Measurements from ENCODE around the gene PLEKHN1. TPM values are rescaled to one million over a fixed set of nuclear protein-coding genes. Genes with fewer than 3 reads are reported as not detected.

PLEKHN1 gene
- total RNA-seq, 1 donor from 2014 or later = 0.46 TPM

DNA sequence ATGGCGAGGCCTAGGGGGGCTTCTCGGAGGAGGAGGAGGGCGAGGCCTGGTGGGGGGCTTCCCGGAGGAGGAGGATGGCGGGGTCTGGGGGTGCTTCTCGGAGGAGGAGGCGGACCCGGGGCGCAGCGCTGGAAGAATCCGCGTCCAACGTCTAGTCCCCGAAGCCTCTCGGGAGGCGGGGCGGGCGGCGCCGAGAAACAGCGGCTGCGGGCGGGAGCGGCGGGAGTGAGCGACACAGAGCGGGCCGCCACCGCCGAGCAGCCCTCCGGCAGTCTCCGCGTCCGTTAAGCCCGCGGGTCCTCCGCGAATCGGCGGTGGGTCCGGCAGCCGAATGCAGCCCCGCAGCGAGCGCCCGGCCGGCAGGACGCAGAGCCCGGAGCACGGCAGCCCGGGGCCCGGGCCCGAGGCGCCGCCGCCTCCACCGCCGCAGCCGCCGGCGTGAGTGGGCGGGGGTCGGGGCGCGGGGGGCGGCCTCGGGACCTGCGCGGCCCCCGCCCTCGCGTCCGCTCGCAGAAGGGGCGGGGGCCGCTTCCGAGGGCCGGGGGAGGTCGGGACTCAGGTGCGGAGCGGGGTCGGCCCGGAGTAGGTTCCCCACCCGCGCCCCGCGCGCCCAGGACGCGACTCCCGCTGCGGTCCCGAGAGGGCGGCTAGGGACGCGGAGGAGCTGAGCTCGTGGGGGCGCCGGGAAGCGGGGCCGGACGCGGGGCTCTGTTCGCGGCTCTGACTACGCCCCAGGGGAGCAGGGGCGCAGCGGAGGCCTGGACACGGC lies 5.7 kb upstream of the PLEKHN1 start, which contains the start of gene KLHL17:
KLHL17 (plus strand) TSS at position 222 of the 769 bp plus-strand sequence; CDS start at position 332, 110 bp downstream.
- no peak for DNase-seq (ENCODE audit: low read depth, low spot score)

DNA sequence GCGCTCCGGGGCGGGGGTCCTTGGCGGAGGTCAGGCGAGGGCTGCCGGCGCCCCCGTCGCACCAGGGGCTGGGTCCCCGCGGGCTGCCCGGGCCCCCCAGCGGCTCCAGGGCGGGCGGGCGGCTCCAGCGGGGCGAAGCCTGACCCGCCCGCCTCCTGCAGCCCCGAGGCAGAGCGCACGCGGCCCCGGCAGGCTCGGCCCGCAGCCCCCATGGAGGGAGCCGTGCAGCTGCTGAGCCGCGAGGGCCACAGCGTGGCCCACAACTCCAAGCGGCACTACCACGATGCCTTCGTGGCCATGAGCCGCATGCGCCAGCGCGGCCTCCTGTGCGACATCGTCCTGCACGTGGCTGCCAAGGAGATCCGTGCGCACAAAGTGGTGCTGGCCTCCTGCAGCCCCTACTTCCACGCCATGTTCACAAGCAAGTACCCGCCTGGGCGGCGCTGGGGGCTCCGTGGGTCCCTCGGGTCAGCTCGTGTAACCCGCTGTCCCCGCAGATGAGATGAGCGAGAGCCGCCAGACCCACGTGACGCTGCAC lies 5.1 kb upstream of the PLEKHN1 start:
- DNase-seq (ENCODE audit: low read depth, low spot score) = no peak

DNA sequence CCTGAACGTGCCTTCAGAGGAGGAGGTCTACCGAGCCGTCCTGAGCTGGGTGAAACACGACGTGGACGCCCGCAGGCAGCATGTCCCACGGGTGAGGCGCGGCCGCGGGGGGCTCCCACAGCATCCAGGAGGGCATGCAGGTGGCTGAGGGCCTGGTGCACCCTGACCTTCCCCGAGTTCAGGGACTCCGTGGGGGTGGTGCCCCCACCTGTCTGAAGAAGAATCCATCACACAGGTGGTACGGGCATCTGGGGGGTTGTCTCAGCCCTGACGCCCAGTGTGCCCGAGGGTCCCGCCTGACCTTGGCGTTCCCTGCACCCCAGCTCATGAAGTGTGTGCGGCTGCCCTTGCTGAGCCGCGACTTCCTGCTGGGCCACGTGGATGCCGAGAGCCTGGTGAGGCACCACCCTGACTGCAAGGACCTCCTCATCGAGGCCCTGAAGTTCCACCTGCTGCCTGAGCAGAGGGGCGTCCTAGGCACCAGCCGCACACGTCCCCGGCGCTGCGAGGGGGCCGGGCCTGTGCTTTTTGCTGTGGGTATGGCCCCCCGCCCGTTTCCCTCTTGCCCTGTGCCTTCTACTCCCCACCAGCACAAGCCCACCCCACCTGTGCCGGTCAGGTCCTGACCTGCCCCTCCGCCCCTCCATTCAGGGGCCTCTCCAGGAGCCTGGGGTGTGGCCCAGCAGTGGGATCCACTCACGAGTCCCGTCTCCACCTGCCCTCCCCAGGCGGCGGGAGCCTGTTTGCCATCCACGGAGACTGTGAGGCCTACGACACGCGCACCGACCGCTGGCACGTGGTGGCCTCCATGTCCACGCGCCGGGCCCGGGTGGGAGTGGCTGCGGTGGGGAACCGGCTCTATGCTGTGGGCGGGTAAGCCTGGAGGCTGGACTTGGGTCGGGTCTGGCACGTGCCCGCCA lies 3.6 kb upstream of the PLEKHN1 start:
- no peak for DNase-seq (ENCODE audit: low read depth, low spot score)

DNA sequence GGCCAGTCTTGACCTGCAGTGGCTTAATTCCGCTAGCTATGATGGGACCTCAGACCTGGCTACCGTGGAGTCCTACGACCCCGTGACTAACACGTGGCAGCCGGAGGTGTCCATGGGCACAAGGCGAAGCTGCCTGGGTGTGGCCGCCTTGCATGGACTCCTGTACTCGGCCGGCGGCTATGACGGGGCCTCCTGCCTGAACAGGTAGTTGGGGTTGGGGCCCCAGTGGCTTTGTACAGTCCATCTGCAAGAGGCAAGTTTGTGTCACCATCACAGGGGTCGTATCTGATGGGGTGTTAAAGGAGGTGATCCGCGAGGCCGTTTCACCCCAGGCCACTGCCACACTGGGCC lies 3.0 kb upstream of the PLEKHN1 start:
- no peak for DNase-seq (ENCODE audit: low read depth, low spot score)

DNA sequence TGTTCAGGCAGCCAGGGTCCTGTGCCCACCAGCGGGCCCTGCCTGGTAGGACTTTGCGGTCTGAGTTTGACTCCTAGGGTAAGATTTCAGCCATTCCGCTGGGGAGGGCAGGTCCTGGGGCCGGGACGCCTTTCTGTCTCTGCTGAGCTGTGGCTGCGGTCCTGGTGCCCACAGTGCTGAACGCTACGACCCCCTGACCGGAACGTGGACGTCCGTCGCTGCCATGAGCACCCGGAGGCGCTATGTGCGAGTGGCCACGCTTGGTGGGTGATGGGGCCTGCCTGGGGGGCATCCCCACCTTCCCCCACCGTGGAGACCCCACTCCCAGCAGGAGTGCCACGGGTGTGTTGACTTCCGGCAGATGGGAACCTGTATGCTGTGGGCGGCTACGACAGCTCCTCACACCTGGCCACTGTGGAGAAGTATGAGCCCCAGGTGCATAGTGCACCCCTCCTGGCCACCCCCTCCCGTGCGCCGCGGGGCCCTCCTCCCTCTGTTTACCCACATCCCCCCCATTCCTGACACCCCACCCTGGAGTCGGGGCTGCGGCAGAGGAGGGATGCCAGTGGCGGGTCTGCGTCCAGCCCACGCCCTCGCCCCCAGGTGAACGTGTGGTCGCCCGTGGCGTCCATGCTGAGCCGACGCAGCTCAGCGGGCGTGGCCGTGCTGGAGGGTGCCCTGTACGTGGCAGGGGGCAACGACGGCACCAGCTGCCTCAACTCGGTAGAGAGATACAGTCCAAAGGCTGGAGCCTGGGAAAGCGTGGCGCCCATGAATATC lies 2.3 kb upstream of the PLEKHN1 start:
- DNase-seq (ENCODE audit: low read depth, low spot score) = no peak

DNA sequence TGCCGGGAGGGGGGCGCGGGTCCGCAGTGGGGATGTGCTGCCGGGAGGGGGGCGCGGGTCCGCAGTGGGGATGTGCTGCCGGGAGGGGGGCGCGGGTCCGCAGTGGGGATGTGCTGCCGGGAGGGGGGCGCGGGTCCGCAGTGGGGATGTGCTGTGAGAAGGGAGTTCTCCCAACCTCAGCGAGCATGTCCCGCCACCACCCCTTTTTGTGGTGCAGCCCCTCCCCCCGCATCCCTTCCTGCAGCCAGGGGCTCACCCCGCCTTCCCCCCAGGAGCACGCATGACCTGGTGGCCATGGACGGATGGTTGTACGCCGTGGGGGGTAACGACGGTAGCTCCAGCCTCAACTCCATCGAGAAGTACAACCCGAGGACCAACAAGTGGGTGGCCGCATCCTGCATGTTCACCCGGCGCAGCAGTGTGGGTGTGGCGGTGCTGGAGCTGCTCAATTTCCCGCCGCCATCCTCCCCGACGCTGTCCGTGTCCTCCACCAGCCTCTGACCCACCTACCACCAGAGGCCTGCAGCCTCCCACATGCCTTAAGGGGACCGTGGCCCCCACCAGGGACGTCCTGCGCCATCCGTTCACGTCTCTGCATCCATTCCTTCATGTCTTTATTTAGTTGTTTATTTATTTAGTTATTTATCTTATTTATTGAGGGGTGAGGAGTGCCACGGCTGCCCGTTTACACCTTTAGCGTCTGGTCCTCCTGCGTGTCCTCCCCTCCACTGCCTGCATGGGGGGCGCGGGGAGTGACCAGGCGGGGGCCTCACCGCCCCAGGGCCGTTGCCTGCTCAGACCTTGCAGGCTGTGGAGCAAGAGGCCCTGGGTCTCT lies 1.4 kb upstream of the PLEKHN1 start:
- DNase-seq (ENCODE audit: low read depth, low spot score) = no peak

DNA sequence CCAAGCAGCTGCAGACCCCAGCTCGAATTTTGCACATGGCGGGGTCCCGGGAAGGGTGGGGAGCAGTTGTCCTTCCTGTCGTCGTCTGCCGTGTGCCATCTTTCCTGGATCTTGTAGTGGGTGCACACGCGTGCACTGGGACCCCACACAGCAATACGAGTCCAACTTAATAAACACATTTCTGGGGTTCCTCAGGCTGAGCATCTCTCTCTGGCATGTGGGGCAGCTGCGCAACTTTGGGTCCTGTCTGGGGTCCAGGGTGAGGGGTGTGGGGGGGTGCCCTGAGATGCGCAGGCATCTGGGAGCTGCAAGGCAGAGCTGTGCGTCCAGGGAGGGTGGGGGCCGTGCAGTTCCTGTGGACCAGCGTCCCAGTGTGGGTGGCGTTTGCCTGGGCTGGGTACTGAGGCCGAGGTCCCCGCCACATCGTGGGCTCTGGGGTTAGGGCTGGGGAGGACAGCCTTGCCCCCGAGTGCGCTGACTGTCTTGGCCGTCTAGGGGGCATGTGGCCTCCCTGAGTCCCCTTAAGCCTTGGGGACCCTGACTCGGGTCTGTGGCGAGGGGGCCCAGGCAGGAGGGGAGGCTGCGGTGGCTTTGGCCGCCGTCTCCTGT lies 652 bp upstream of the PLEKHN1 start:
- no peak for DNase-seq (ENCODE audit: low read depth, low spot score)

DNA sequence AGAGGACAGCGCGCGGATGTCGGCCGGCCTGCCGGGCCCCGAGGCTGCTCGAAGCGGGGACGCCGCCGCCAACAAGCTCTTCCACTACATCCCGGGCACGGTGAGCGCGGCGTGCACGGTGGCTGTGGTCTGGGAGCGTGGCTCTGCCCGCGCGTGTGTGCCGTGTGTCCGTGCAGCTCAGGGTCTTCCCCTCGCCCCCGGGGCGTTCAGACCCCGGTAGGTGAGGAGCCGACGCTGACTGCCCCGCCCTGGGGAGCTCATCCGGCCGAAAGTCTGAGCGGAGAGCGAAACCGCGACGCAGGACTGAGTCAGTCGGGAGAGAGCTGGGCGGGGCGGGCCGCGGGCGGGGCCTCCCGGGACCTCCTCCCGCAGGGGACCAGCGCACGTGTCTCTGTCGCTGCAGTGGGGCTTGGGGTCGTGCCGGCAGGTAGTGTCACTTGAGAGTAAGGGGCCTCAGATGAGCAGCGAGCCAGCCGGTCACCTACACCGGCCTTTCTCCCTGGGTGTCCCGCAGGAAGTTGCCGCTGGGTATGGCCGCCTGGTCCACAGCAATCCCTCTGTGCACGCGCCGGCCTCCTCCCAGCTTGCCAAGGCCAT lies 520 bp downstream of the PLEKHN1 start:
- DNase-seq (ENCODE audit: low read depth, low spot score) = no peak

DNA sequence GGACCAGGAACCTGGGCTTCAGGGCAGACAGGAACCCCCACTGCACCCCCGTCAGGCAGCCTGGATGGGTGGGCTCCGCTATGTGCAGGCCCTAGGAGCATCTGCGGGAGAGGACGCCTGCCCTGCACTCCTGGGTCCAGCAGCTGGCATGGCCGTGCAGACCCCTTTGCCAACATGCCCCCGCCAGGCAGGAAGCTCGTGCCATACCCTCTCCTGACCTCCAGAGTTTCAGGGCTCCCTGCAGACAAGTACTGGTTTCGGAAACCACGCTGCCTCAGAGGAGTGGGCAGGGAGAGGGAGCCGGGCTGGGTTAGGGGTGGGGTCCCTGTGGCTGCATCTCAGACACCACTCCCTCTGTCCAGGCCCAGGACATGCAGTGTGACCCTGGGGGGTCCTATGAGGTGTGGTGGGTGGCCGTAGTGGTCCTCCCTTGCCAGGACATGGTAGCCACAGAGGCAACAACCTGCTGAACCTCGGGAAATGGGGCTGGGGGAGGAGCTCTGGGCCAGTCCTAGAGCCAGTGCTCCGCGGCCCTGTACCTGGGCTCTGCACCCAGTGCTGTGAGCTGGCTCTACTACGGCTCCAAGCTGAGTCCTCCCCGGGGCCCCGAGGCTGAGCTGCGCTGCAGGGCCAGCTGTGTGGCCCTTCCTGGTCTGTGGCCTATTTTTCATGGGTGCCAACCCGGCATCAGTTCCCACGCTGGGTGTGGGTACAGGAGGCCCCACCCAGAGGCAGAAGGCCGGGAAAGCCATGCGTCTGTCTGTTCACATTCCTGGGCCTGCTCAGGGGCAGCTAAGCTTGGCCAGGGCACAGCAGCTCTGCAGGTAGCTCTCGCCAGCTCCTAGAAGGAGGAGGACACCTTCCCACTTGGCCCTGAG lies 1.4 kb downstream of the PLEKHN1 start:
- DNase-seq (ENCODE audit: low read depth, low spot score) = no peak

DNA sequence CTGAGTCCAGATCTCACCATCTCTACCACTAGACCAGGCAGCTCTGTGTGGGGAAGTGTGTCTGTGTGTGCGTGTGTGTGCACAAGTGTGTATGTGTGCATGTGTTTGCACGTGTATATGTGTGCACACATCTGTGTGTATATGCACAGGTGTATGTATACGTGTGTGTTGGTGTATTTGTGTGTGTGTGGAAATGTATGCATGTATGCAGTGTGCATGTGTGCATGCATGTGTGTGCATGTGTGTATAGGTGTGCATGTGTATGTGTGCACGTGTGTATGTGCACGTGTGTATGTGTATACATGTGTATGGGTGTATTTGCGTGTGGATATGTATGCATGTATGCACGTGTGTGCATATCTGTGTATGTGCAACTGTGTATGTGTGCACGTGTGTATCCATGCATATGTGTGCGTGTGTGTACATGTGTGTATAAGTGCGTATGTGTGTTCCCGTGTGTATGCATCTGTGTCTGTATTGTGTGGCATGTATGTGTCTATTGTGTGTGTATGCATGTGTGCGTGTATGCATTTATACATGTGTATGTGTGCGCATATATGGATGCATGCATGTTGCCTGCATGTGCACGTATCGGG lies 3.1 kb downstream of the PLEKHN1 start:
- no peak for DNase-seq (ENCODE audit: low read depth, low spot score)

DNA sequence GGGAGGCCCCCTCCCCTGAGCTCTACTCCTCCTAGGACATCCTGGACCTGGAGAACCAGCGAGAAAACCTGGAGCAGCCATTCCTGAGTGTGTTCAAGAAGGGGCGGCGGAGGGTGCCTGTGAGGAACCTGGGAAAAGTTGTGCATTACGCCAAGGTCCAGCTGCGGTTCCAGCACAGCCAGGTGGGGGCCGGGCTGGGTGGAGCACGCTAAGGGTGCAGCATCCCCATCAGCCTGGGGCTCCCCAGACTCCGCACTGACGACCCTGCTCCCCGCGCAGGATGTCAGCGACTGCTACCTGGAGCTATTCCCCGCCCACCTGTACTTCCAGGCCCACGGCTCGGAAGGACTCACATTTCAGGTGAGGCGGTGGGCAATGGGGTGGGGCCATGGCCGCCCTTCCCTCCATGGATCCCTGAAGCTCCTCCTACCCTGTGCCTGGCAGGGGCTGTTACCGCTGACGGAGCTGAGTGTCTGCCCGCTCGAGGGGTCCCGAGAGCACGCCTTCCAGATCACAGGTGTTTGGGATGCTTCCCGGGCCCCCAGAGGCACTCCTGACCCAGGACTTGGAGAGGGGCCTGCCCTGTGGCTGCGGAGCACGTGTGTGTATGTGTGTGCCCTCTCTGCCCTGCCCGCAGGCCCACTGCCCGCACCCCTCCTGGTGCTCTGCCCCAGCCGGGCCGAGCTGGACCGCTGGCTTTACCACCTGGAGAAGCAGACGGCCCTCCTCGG lies 4.1 kb downstream of the PLEKHN1 start:
- DNase-seq (ENCODE audit: low read depth, low spot score) = no peak

DNA sequence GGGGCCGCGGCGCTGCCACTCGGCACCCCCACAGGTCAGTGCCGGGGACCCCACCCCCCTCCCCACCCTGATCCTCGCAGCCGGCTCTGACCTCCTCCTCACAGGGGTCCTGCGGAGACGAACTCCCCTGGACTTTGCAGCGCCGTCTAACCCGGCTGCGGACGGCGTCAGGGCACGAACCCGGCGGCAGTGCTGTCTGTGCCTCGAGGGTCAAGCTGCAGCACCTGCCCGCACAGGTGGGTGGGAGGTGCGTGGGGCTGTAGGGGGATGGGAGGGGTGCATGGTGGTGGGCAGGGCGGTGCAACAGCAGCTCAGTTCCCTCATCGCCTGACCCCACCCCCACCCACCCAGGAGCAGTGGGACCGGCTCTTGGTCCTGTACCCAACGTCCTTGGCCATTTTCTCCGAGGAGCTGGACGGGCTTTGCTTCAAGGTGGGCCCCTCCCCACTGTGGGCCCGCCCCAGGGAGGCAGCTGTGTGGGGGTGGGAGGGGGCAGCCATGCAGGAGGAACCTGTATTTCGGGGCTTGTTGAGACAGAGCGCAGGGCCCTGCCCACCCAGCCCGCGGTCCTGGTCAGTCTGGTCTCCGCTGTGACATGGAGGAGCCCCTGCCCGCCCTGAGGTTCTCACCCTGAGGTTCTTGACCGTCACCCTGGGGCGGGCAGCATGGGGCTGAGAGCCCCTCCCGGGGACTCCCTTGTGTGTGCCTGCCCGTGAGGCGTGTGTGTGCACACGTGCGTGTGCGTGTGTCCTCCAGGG lies 4.9 kb downstream of the PLEKHN1 start:
- no peak for DNase-seq (ENCODE audit: low read depth, low spot score)

DNA sequence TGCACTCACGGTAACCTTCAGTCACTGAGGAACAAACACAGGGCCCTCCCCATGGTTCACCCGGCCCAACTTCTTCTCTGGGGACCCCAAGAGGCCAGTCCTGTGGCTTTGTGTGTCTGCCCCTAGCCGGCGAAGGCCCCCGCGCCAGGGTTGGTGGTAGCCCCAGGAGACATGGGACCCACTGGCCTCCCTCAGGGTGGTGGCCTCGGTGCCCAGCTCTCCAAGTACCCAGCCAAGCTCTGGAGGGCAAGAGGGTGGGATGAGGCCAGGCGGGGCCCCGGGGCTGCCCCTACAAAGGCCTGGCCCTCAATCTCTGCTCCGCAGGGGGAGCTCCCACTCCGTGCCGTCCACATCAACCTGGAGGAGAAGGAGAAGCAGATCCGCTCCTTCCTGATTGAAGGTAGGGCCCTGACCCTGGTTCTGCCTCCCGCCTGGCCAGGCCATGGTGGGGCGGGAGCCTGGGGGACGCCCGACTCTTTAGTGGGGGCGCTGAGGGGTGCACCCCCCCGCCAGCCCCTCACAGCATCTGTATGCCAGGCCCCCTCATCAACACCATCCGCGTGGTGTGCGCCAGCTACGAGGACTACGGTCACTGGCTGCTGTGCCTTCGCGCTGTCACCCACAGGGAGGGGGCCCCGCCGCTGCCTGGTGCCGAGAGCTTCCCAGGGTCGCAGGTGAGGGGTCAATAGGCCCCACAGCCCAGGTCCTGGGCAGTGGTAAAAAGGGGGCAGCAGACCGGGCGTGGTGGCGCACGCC lies 5.6 kb downstream of the PLEKHN1 start:
- no peak for DNase-seq (ENCODE audit: low read depth, low spot score)

DNA sequence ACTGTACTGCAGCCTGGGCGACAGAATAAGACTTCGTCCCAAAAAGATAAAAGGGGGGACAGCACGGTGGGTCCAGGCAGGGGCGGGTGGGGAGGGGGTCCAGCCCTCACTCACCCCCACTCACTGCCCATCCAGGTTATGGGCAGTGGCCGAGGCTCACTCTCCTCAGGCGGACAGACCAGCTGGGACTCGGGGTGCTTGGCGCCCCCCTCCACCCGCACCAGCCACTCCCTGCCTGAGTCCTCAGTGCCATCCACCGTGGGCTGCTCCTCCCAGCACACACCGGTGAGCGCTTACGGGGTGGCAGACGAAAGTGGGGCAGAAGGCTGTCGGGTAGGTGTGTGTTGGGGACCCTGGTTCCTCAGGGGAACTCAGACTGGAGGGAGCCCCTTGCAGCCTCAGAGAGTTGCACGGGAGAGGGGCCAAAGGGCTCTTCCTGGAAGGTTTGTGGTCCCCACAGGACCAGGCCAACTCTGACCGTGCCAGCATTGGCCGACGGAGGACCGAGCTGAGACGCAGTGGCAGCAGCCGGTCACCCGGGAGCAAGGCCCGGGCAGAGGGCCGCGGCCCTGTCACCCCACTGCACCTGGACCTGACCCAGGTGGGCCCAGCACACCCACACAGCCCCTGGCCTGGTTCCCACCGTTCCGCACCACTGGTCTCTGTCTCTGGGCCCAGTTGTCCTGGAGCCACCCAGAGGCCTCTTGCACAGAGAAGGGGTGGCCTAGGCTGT lies 6.6 kb downstream of the PLEKHN1 start:
- DNase-seq (ENCODE audit: low read depth, low spot score) = no peak

DNA sequence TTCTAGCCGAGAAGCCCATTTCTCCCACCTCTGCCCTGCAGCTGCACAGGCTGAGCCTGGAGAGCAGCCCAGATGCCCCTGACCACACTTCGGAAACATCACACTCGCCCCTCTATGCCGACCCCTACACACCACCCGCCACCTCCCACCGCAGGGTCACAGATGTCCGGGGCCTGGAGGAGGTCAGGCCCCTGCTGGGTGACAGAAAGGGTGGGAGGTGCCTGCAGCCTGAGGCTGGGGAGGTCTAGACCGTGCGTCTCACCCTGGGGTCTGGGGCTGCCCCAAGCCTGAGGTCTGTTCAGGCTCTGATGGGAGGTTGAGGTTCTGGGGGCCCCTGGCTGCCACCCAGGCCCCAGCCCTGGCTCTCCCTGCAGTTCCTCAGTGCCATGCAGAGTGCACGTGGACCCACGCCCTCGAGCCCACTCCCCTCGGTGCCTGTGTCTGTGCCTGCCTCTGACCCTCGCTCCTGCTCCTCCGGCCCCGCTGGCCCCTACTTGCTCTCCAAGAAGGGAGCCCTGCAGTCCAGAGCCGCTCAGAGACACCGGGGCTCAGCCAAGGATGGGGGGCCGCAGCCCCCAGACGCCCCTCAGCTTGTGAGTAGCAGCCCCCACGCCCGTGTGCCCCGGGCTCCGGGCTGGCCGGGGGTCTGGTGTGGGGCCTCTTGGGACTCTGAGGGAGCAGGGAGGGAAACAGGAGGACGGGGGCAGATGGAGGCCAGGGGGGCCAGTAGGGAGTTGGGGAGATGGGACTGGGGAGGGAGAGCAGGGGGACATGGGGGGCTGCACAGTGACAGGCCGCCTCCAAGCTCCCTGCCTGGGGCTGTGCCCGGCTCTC lies 7.4 kb downstream of the PLEKHN1 start:
- DNase-seq (ENCODE audit: low read depth, low spot score) = no peak

Data from pulmonary artery endothelial cell (primary cell).